Stimulated activated CD4-positive, alpha-beta T cell treated with anti-CD3 and anti-CD28 coated beads, Interleukin-4, amount 100 ng/mL, for 4 hours (primary cell): ENCODE results near the gene ANG.
A peak's percentile ranks its signal among the peaks of the same experiment; 100 is the strongest.

ENCODE experiments used
- DNase-seq, 2 experiments: peaks; one replicate each; pipeline ENCODE4 v3.0.0-alpha.2; 2020

The ANG gene

GRCh38 chr14:20676072-20676471, 12.5 kb upstream of the ANG start:
- no peak for DNase-seq

GRCh38 chr14:20679907-20680306, 8.7 kb upstream of the ANG start:
- DNase-seq = no peak

DNA sequence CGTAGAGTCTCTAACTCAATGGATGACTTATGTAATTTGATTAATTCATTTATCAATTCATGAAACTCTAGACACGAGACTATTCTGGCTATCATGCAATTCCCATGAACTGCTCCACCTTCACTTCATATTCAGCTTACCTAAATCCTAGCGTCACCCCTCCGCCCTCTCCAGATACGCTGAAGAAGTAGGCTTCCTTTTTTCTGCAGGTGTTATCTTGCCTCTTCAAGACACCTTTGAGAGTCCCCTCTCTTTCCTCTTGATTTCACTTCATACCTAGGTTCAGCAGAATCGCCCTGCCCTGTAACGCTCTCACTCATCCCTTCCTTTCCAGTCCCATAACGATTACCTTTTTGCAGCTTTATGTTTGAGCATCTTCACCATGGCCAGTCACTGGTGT, 8.2 kb upstream of the ANG start:
- DNase-seq = no peak

GRCh38 chr14:20680843-20681347, 7.7 kb upstream of the ANG start:
- peak; percentile 15 to 49 for DNase-seq

- DNase-seq = peak; percentile 81 to 90
These were observed 7.0 kb upstream of the ANG start for GRCh38 chr14:20681348-20682126.

- DNase-seq = no peak
These were observed 6.5 kb upstream of the ANG start for GRCh38 chr14:20682127-20682434.

DNA sequence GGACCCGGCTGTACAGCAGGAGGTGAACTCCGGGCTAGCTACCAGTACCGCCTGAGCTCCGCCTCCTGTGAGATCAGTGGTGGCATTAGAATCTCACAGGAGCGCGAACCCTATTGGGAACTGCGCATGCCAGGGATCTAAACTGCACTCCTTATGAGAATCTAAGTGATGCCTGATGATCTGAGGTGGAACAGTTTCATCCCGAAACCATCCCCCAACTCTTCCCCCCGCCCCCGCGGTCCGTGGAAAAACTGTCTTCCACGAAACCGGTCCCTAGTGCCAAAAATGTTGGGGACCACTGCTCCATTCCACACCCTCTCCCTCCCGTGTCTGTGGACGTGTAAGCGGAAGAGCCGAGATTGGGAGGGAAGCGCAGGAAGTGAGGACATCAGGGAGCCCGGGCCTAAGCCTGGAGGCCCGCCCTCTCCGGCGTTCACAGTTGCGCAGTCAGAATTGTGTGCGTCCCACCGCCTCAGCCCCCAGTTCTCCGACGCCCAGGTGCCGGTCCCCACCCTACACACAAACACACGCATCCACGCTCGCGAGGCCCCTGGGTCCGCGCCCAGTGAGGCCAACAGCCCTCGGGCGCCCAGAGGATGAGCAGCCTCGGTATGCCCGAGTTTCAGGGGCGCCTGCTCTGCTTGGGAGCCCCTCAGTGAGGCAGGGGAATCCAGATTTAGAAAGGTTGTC, 6.0 kb upstream of the ANG start:
- DNase-seq = peak; percentile 67 to 73

GRCh38 chr14:20683125-20683890, 5.3 kb upstream of the ANG start:
- DNase-seq = peak; percentile 78 to 79

DNA sequence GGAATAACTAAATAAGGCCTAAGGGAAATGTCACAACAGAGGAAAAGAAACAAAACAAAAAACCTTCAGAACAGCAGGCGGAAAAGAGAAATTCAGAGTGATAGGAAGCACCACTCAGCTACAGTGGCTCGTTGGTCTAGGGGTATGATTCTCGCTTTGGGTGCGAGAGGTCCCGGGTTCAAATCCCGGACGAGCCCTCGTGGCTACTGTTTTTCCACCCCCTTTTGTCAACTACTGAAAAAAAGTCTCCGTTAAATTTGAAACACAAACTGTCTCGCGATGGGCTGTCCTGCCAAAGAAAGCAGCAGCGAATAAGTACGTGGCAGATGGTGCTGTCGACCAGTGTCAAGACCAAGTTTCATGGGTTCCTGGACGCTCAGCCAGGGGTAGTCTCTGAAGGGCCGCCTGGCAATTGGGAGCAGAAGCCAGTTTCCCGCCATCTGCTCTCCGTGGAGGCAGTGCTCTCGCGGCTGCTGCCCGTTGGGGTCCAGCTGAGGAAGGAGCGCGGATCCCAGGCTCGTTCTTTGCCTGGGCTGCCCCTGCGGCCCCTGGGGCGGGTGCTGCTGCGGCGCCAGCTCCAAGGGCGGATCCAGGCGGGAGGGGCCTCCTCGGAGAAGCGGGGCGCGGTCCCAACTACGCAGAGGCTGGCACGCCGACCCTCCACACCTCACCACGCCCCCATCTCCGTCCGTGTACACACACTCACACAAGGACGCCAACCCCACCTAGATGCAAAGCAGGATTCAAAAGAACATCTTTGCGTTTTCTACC, 4.5 kb upstream of the ANG start, which contains the start of gene RNASE4:
Gene RNASE4, plus strand, starts transcription at position 670 of the 771 bp plus-strand sequence. CDS start 14,812 bp downstream, outside the sequence.
- DNase-seq = peak; percentile 77 to 78

DNA sequence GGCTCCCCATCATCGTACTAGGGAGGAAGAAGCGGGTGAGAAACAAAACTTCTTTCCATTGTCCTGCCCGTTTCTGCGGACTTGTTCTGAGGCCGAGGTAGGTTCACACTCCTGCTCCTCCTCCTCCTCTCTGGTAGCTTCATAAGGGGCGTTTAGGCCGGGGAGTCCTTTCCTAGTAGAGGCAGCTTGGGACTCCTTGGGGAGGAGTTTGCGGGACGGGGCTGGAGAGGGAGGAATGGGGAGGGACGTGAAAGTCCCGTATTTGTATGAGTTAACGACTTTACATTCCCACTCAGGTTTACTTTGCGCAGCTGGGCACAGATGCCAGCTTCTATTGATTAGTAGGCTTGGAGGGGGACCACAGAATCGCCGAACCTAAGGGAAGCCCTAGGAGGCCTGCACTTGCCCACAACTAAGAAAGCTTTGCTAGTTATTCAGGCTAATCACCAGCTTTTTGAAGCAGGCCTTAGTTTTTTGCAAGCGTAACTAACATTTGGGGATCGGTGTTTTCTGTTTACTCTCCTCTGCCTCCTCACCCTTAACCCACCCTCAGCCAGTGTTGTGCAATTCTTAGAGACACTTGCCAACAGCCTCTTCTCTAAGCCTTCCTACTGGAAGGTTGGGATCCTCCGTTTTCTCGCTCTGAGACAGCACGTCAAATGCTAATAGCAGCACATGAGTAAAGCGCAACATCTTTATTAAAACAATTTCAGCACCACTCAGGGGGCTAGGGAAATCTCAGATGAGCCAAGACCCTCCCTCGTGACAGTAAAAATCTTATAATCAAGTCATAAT, 3.7 kb upstream of the ANG start:
- no peak for DNase-seq

DNA sequence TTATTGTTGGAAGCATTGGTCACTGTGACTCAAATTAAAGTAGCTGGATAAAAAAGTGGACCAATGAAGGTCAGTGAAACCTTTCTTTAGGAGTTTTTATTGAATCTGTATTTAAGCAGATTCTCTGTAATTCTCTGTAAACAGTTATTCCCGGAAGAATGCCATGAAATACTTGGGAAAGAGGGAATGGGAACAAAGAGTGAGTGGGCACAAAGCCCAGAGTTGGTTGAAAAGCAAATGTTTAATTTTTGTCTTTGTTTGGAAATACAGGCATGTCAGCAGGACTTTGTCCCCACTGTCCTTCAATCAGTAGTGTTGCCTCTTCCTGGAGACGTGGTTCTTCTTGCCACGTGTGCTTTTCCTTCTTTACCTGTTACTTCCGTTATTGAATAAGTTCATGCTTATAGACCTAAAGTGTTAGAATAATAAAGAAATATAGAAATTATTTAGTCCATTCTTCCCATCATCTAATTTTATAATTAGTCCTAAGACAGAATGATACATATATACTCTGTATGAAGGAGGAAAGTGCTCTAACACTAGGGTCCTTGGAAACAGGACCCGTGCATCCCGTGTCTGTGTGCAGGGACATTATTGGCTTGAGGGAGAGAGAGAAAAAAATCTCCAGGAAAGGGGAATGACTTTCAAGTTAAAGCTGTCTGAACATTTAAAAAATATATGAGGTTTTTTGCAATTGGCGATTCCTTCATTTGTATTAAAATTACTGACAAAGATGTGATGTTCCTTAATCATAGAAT, 2.0 kb upstream of the ANG start:
- DNase-seq = no peak

GRCh38 chr14:20687362-20688166, 1.0 kb upstream of the ANG start:
- no peak for DNase-seq

- DNase-seq = peak in 1 of 2 experiments; percentile 15
These were observed 2.5 kb downstream of the ANG start for GRCh38 chr14:20690848-20691640.

GRCh38 chr14:20692116-20692751, 3.7 kb downstream of the ANG start:
- no peak for DNase-seq

GRCh38 chr14:20696764-20697163, 8.2 kb downstream of the ANG start:
- DNase-seq = no peak

- peak; percentile 47 to 56 for DNase-seq
These were observed 8.9 kb downstream of the ANG start for GRCh38 chr14:20697273-20698017.

GRCh38 chr14:20698018-20698329, 9.4 kb downstream of the ANG start:
- no peak for DNase-seq

- no peak for DNase-seq
These were observed 10.4 kb downstream of the ANG start for GRCh38 chr14:20698934-20699333.
